HG03378 (cell line): Measurements from ENCODE around the gene CMTM1.

Source experiments
- ATAC-seq: cut with Tn5 transposase; IDR thresholded peaks from one replicate; pipeline ENCODE4 v1.9.1; 2021; ENCODE audit warnings: mild to moderate bottlenecking, moderate library complexity; ENCODE audit not compliant: unreplicated experiment

Gene CMTM1

GRCh38 chr16:66566051-66566901, at the start of gene CMTM1:
Gene CMTM1, plus strand, starts transcription at chr16:66566439. Its CDS starts 75 bp downstream, at chr16:66566514.
- ATAC-seq = no peak

- peak; percentile 21 for ATAC-seq
Measured at GRCh38 chr16:66516509-66516807, 49.8 kb upstream of the CMTM1 start.

- ATAC-seq = peak; percentile 94
Measured at GRCh38 chr16:66516808-66517585, 49.2 kb upstream of the CMTM1 start.

GRCh38 chr16:66517586-66518263, 48.5 kb upstream of the CMTM1 start:
- no peak for ATAC-seq

GRCh38 chr16:66519482-66520373, 46.5 kb upstream of the CMTM1 start:
- ATAC-seq = no peak

GRCh38 chr16:66520406-66521170, 45.7 kb upstream of the CMTM1 start:
- no peak for ATAC-seq

- no peak for ATAC-seq
Measured at GRCh38 chr16:66521252-66521713, 45.0 kb upstream of the CMTM1 start.

GRCh38 chr16:66521951-66522771, 44.1 kb upstream of the CMTM1 start:
- ATAC-seq = peak; percentile 34

- ATAC-seq = no peak
Measured at GRCh38 chr16:66522816-66523590, 43.2 kb upstream of the CMTM1 start.

- peak; percentile 46 for ATAC-seq
Measured at GRCh38 chr16:66523861-66524354, 42.3 kb upstream of the CMTM1 start.

- peak; percentile 71 for ATAC-seq
Measured at GRCh38 chr16:66524601-66525164, 41.6 kb upstream of the CMTM1 start.

- no peak for ATAC-seq
Measured at GRCh38 chr16:66525396-66526180, 40.7 kb upstream of the CMTM1 start.

- ATAC-seq = no peak
Measured at GRCh38 chr16:66528294-66528693, 37.9 kb upstream of the CMTM1 start.

GRCh38 chr16:66529475-66529874, 36.8 kb upstream of the CMTM1 start:
- no peak for ATAC-seq

- ATAC-seq = no peak
Measured at GRCh38 chr16:66534376-66534799, 31.9 kb upstream of the CMTM1 start.

GRCh38 chr16:66536525-66536924, 29.7 kb upstream of the CMTM1 start:
- ATAC-seq = no peak

GRCh38 chr16:66537236-66537635, 29.0 kb upstream of the CMTM1 start:
- no peak for ATAC-seq
